ENCODE results near the gene ALPG.
"Not testable (repeated sequence)": the region's sequence is repeated elsewhere in the genome, so short reads cannot be mapped to it uniquely, and the experiment has no call there.

DNA sequence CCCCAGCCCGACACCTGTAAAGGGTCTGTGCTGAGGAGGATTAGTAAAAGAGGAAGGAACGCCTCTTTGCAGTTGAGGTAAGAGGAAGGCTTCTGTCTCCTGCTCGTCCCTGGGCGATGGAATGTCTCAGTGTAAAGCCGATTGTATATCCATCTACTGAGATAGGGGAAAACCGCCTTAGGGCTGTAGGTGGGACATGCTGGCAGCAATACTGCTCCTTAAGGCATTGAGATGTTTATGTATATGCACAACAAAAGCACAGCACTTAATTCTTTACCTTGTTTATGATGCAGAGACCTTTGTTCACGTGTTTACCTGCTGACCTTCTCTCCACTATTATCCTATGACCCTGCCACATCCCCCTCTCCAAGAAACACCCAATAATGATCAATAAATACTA lies 16.8 kb downstream of the ALPG start:
- TF ChIP-seq, protein P1, sequence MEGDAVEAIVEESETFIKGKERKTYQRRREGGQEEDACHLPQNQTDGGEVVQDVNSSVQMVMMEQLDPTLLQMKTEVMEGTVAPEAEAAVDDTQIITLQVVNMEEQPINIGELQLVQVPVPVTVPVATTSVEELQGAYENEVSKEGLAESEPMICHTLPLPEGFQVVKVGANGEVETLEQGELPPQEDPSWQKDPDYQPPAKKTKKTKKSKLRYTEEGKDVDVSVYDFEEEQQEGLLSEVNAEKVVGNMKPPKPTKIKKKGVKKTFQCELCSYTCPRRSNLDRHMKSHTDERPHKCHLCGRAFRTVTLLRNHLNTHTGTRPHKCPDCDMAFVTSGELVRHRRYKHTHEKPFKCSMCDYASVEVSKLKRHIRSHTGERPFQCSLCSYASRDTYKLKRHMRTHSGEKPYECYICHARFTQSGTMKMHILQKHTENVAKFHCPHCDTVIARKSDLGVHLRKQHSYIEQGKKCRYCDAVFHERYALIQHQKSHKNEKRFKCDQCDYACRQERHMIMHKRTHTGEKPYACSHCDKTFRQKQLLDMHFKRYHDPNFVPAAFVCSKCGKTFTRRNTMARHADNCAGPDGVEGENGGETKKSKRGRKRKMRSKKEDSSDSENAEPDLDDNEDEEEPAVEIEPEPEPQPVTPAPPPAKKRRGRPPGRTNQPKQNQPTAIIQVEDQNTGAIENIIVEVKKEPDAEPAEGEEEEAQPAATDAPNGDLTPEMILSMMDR (IDR thresholded peaks at IDR 0.05), result not testable (repeated sequence)
- TF ChIP-seq EZH2phosphoT487 (IDR thresholded peaks at IDR 0.05), result not testable (repeated sequence)
